OCI-LY7 (cell line): ENCODE measurements around the gene DVL2.

Source experiments
- CTCF ChIP-seq: fragments of 200-600 bp; sonication (generic); conservative IDR thresholded peaks from 2 replicates; pipeline ENCODE4 v1.5.1; 2014; ENCODE audit warnings: mild to moderate bottlenecking, antibody characterized with exemption, low read length, moderate library complexity, mixed read lengths
- EZH2phosphoT487 ChIP-seq: fragments of 200-600 bp; sonication (generic); IDR thresholded peaks from 2 replicates; pipeline ENCODE4 v1.6.1; 2018; ENCODE audit warnings: low read depth, borderline replicate concordance, mild to moderate bottlenecking, mixed run types, antibody characterized with exemption, low read length, moderate library complexity, mixed read lengths

- TF ChIP-seq EZH2phosphoT487 (no peak), CTCF (no peak)
Observed at GRCh38 chr17:7208027-7208571, 26.2 kb downstream of the DVL2 start.
